Posterior cingulate gyrus (tissue), 11 donors: ENCODE data around the gene GBP2.

Source experiments
- DNase-seq, 10 donors: peaks; one replicate each; pipeline versions ENCODE4 v3.0.0 to v3.0.0-alpha.2; 2020 to 2021; ENCODE audit warnings: mixed read lengths in 3 of 10
- intact Hi-C: fragments of 100-400 bp; cut with DNase I; formaldehyde crosslinking; loops from one replicate; pipeline ENCODE4 v1.15.1; 2023

The GBP2 gene

GRCh38 chr1:89069951-89070350 lies 56.0 kb downstream of the GBP2 start:
- DNase-seq = no peak
- intact Hi-C loops = no loop called here

DNA sequence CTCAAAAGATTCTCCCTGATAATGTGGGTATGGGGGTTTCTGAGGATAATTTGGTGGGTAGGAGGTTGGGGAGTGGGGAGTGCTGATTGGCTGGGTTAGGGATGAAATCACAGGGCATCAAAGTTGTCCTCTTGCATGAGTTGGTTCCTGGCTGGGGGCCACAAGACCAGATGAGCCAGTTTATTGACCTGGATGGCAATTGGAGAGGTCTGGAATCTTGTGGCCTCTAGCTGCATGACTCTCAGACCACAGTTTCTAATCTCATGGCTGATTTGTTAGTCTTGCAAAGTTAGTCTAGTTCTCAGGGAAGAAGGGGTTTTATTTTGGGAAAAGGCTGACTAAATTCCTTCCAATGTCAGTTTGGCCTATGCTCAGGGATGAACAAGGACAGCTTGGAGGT lies 57.6 kb downstream of the GBP2 start:
- intact Hi-C loops = no loop called here
- DNase-seq = no peak

DNA sequence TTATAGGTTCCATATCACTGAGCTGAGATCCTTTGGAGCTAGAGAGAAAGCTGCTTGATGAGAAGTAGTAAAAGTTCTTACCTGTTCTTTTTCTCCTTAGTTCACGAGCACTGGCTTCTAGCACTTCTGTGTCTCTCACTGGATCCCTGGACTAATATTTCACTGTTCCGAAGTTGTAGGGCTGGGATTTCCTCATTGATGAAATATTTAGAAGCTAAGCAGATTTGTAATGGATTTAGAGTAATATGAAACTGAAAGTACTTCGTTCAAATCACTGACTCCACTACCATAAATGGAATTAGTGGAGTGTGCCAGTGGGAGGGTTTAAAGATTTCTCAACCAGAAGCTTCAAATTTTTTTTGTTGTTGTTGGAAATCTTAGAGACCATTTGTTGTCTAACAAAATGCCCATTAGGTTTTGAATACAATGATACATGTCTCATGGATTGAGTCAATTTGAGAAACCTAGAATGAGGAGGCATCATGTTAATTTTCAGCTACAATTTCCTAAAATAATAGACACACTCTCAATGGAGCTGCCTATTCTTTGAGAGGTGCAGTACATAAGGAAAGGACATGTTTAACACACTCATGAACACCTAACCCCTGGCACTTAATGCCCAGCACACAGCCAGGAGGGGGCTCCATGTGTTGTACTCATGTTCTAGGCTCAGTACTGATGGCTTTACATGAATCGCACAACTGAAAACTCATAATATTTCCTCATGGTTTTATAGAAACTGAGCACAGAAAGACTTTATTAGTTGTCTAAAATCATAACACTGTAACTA lies 60.6 kb downstream of the GBP2 start, which contains the start of gene GBP1:
Gene GBP1, minus strand, starts transcription at position 130 of the 790 bp plus-strand sequence. CDS start 1,974 bp downstream, outside the sequence.
- intact Hi-C loops = no loop called here
- DNase-seq = no peak

- intact Hi-C loops = no loop called here
- no peak for DNase-seq
Measured at GRCh38 chr1:89064632-89065031, 61.3 kb downstream of the GBP2 start.

DNA sequence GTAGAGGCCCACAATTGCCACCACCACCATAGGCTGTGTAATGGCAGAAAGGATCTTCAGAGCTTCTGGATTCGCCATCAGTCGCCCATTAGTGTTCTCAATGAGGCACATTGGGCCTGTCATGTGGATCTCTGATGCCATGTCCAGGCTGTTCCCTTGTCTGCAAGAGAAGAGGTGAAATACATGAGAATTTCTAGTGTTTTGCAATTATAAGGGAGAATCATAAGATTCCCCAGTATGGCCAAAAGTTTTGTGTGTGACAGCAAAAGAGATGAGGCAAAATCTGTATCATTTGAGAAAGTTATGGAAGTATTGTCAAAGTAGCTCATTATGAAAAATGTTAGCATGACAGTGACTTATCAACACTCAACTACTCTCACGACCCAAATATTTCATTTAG lies 62.8 kb downstream of the GBP2 start:
- intact Hi-C loops = no loop called here
- no peak for DNase-seq

- no peak for DNase-seq
- intact Hi-C loops = no loop called here
Measured at GRCh38 chr1:89060091-89060490, 65.8 kb downstream of the GBP2 start.
